HEK293T (cell line): ENCODE measurements around the gene KHDC1L.

ENCODE experiments used
- CTCF ChIA-PET: fragments of 350-600 bp; formaldehyde crosslinking; extraction: SDS; loops from one replicate; lab custom pipeline; 2021; ENCODE audit warnings: antibody characterized with exemption, inconsistent platforms; lab: Yijun Ruan, JAX
- POLR2A ChIA-PET: fragments of 350-600 bp; formaldehyde crosslinking; extraction: SDS; loops from one replicate; lab custom pipeline; 2020; ENCODE audit warnings: antibody characterized with exemption, inconsistent platforms; lab: Yijun Ruan, JAX
- DNase-seq: peaks from one replicate; pipeline ENCODE4 v3.0.0; 2012; ENCODE audit warnings: mixed read lengths; ENCODE audit errors: extremely low spot score
- ARNT ChIP-seq: fragments of 450-650 bp; IDR thresholded peaks from 2 replicates; pipeline ENCODE4 v1.6.1; 2017; ENCODE audit warnings: mild to moderate bottlenecking
- BHLHE40 ChIP-seq: fragments of 450-650 bp; IDR thresholded peaks from 2 replicates; pipeline ENCODE4 v1.6.1; 2016; ENCODE audit warnings: mild to moderate bottlenecking, moderate library complexity, borderline replicate concordance
- CTBP1 ChIP-seq: fragments of 450-650 bp; IDR thresholded peaks from 2 replicates; pipeline ENCODE4 v1.6.1; 2016; ENCODE audit warnings: borderline replicate concordance
- ELF4 ChIP-seq: fragments of 450-650 bp; IDR thresholded peaks from 2 replicates; pipeline ENCODE4 v1.6.1; 2017; ENCODE audit warnings: antibody characterized with exemption
- FOXA1 ChIP-seq: fragments of 450-650 bp; IDR thresholded peaks from 2 replicates; pipeline ENCODE4 v1.6.1; 2016; ENCODE audit warnings: mild to moderate bottlenecking
- FOXK2 ChIP-seq: fragments of 450-650 bp; IDR thresholded peaks from 2 replicates; pipeline ENCODE4 v1.6.1; 2016; ENCODE audit warnings: mild to moderate bottlenecking
- FOXM1 ChIP-seq: fragments of 450-650 bp; IDR thresholded peaks from 2 replicates; pipeline ENCODE4 v1.6.1; 2017; ENCODE audit warnings: mild to moderate bottlenecking, borderline replicate concordance
- HDGF ChIP-seq: fragments of 450-650 bp; IDR thresholded peaks from 2 replicates; pipeline ENCODE4 v1.6.1; 2017; ENCODE audit warnings: antibody characterized with exemption, borderline replicate concordance
- L3MBTL2 ChIP-seq: fragments of 450-650 bp; conservative IDR thresholded peaks from 2 replicates; pipeline ENCODE4 v1.6.1; 2016; ENCODE audit warnings: mild to moderate bottlenecking
- LEF1 ChIP-seq: fragments of 450-650 bp; IDR thresholded peaks from 2 replicates; pipeline ENCODE4 v1.6.1; 2017; ENCODE audit warnings: mild to moderate bottlenecking, borderline replicate concordance
- NFRKB ChIP-seq: fragments of 450-650 bp; IDR thresholded peaks from 2 replicates; pipeline ENCODE4 v1.6.1; 2016; ENCODE audit warnings: mild to moderate bottlenecking, moderate library complexity
- PKNOX1 ChIP-seq: fragments of 450-650 bp; IDR thresholded peaks from 2 replicates; pipeline ENCODE4 v1.6.1; 2016
- SP1 ChIP-seq: fragments of 450-650 bp; IDR thresholded peaks from 2 replicates; pipeline ENCODE4 v1.6.1; 2017
- SUZ12 ChIP-seq: fragments of 450-650 bp; IDR thresholded peaks from 2 replicates; pipeline ENCODE4 v1.6.1; 2016; ENCODE audit warnings: mild to moderate bottlenecking
- TARDBP ChIP-seq: fragments of 450-650 bp; IDR thresholded peaks from 2 replicates; pipeline ENCODE4 v1.6.1; 2016
- ZNF384 ChIP-seq: fragments of 450-650 bp; IDR thresholded peaks from 2 replicates; pipeline ENCODE4 v1.6.1; 2016

Gene KHDC1L

GRCh38 chr6:73180763-73181619 is 44.3 kb downstream of the KHDC1L start:
- DNase-seq = peak; percentile 54
- CTCF ChIA-PET = interaction anchor here (0.8 to 1.0 kb wide), 2 partner anchors 146 to 564 kb away, joined by 3 read pairs; no protein-coding TSS in a partner anchor
- TF ChIP-seq ZNF384 (no peak), BHLHE40 (no peak), FOXK2 (no peak), LEF1 (no peak), ELF4 (no peak), HDGF (no peak), SUZ12 (no peak), ARNT (no peak), TARDBP (no peak)
- POLR2A ChIA-PET = no interaction called here

GRCh38 chr6:73180076-73180738 is 45.1 kb downstream of the KHDC1L start:
- ChIA-PET CTCF (interaction anchor here (0.8 to 1.0 kb wide), 2 partner anchors 146 to 564 kb away, joined by 3 read pairs; no protein-coding TSS in a partner anchor), POLR2A (no interaction called here)
- TF ChIP-seq FOXK2 (no peak), ARNT (no peak), PKNOX1 (no peak), NFRKB (no peak), ELF4 (no peak), LEF1 (no peak), CTBP1 (no peak), FOXM1 (no peak)
- DNase-seq = no peak

- no peak for DNase-seq
- TF ChIP-seq PKNOX1 (peak; percentile 30; the same call in 1 of the 2 replicates), CTBP1 (no peak), SUZ12 (no peak)
- ChIA-PET POLR2A (no interaction called here), CTCF (interaction anchor here (0.7 kb wide), 1 partner anchor 560 kb away, joined by 4 read pairs; no protein-coding TSS in a partner anchor)
These were observed 47.9 kb downstream of the KHDC1L start for GRCh38 chr6:73177221-73177944.

GRCh38 chr6:73176057-73176456 is 49.2 kb downstream of the KHDC1L start:
- TF ChIP-seq PKNOX1 = no peak
- TF ChIP-seq HDGF = no peak
- TF ChIP-seq FOXK2 = no peak
- no peak for TF ChIP-seq ELF4
- TF ChIP-seq FOXM1 = no peak
- no peak for TF ChIP-seq SP1
- no peak for TF ChIP-seq ZNF384
- TF ChIP-seq ARNT = no peak
- no peak for TF ChIP-seq LEF1
- TF ChIP-seq FOXA1 = no peak
- no peak for TF ChIP-seq TARDBP
- TF ChIP-seq BHLHE40 = no peak
- no peak for TF ChIP-seq L3MBTL2
- TF ChIP-seq SUZ12 = no peak
- TF ChIP-seq NFRKB = no peak
- no peak for TF ChIP-seq CTBP1
- ChIA-PET CTCF (no interaction called here), POLR2A (no interaction called here)
- DNase-seq = no peak

GRCh38 chr6:73174646-73175045 is 50.6 kb downstream of the KHDC1L start:
- POLR2A ChIA-PET = no interaction called here
- CTCF ChIA-PET = no interaction called here
- DNase-seq = no peak
- TF ChIP-seq HDGF (no peak), FOXM1 (no peak), PKNOX1 (no peak), ARNT (no peak), L3MBTL2 (no peak), BHLHE40 (no peak), NFRKB (no peak), CTBP1 (no peak), ZNF384 (no peak), FOXA1 (no peak), LEF1 (no peak), TARDBP (no peak), SUZ12 (no peak), ELF4 (no peak)
